Peyer's patch (tissue), 4 donors: ENCODE data around the gene FAM50A.

Experiments
- CTCF ChIP-seq, 6 experiments: fragments of 450-650 bp in 4 of 6; fragments of 200-600 bp in 2 of 6; sonication (generic) in 1 of 6; IDR thresholded peaks; one replicate each; pipeline ENCODE4 v1.5.1; 2017 to 2019; ENCODE audit warnings: antibody characterized with exemption in 6 of 6, mild to moderate bottlenecking in 3 of 6, moderate library complexity in 1 of 6
- POLR2A ChIP-seq, 2 donors: fragments of 450-650 bp; IDR thresholded peaks; one replicate each; pipeline ENCODE4 v1.5.1; 2017; ENCODE audit warnings: antibody characterized with exemption in 2 of 2, mild to moderate bottlenecking in 2 of 2, moderate library complexity in 2 of 2

- TF ChIP-seq CTCF (IDR thresholded peaks at IDR 0.05) (no peak), POLR2A (IDR thresholded peaks at IDR 0.05) (no peak)
Observed at GRCh38 chrX:154404625-154405192, 39.2 kb upstream of the FAM50A start.
